NAMALWA (cell line): ENCODE measurements around the gene ARL9.

Source experiments
- DNase-seq: peaks from one replicate; pipeline ENCODE4 v3.0.0-alpha.2; 2015; ENCODE audit warnings: low spot score

Gene ARL9, protein sequence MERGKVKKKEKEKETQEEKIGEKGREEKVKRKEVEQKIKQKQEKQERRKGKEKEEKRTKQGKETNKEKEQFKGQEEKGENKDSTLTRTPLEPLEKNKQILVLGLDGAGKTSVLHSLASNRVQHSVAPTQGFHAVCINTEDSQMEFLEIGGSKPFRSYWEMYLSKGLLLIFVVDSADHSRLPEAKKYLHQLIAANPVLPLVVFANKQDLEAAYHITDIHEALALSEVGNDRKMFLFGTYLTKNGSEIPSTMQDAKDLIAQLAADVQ

GRCh38 chr4:56505269-56506130 lies at the start of gene ARL9:
Gene ARL9, plus strand, starts transcription at chr4:56505791. Its CDS starts 72 bp downstream, at chr4:56505863.
- DNase-seq: no peak

DNA sequence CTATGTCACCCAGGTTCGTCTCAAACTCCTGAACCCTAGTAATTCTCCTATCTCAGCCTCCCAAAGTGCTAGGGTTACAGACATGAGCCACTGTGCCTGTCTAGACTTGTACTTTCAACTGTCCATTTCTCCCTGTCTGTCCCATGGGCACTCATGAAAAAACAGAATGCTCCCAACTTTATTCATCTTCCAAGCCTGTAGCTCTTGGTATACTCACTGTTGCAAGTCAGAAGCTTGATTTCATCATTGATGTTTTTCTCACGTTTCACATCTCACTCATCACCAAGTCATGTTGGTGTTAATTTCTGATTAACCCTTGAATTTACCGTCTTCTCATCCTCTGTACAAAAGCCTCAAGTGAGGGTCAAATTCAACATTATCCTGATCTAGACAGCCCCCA lies 45.5 kb upstream of the ARL9 start:
- no peak for DNase-seq

DNA sequence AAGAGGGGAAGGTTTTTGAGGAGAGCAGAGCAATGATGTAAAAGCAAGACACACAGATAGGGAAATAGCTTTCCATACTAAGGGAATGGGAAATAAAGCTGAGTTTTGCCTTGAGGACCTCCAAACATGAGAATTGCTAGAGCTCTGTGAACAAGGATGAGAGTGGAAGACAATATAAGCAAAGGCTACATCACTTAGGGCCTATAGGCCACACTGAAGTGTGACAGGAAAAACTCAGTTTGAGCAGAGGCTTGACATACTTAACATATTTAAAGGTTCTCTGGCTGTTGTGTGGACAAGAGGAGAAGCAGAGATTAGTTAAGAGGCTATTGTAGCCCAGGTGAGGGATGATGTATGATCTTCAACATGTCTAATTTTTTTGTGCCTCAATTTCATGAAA lies 43.4 kb upstream of the ARL9 start:
- DNase-seq: no peak

- DNase-seq: peak; percentile 29
These were observed 41.9 kb upstream of the ARL9 start for GRCh38 chr4:56463711-56464110.

GRCh38 chr4:56464581-56464980 lies 41.0 kb upstream of the ARL9 start:
- DNase-seq: peak; percentile 38

DNA sequence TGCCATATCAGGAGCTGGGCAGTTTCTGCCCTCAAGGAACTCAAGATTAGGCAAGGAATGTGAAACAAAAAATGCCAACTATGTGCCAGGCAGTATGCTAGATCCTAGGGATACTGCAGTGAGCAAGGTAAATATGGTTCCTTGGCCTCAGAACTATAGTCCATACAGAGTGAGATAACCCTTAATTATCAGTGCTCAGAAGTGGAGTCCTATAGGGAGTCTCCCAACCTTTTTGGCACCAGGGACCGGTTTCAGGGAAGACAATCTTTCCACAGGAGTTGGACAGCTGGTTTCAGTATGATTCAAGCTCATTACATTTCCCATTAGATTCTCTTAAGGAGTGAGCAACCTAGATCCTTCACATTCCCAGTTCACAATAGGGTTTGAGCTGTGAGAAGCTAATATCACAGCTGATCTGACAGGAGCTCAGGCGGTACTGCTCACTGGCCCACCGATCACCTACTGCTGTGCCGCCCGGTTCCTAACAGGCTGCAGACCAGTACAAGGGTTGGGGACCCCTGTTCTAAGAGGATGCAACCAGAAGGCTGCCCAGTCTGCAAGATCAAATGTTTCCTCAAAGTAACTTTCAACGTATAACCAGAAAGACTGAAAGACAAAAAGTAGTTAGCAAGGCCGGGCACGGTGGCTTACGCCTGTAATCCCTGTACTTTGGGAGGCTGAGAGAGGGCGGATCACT lies 39.8 kb upstream of the ARL9 start:
- peak; percentile 19 for DNase-seq

GRCh38 chr4:56466296-56466761 lies 39.3 kb upstream of the ARL9 start:
- peak; percentile 59 for DNase-seq

DNA sequence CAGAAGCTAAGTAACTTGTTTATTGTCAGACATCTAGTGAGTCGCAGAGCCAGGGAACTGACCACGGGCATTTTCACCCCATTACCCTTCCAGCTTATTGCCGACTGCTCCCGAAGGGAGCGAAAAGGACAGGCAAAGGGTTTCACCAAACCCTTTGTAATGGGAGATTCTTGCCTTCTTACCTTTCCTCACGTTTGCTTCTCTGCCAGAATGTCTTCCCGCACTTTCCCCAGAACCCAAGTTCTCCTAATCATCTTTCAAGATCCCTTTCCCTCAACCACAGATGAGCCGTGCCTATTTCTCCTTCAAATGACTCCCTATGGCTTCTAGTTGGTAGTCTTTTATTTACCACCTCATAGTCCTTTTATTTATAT lies 38.7 kb upstream of the ARL9 start:
- DNase-seq: no peak

- DNase-seq: peak; percentile 95
These were observed 38.1 kb upstream of the ARL9 start, which contains the start of gene SRP72 for GRCh38 chr4:56467284-56468096. Gene SRP72, plus strand, starts transcription at chr4:56467617. Its CDS starts 19 bp downstream, at chr4:56467636.

- DNase-seq: no peak
These were observed 37.5 kb upstream of the ARL9 start for GRCh38 chr4:56468097-56468422.

GRCh38 chr4:56469489-56470210 lies 35.9 kb upstream of the ARL9 start:
- no peak for DNase-seq

GRCh38 chr4:56475917-56476316 lies 29.7 kb upstream of the ARL9 start:
- DNase-seq: no peak

- no peak for DNase-seq
These were observed 28.3 kb upstream of the ARL9 start for GRCh38 chr4:56477192-56477702.

DNA sequence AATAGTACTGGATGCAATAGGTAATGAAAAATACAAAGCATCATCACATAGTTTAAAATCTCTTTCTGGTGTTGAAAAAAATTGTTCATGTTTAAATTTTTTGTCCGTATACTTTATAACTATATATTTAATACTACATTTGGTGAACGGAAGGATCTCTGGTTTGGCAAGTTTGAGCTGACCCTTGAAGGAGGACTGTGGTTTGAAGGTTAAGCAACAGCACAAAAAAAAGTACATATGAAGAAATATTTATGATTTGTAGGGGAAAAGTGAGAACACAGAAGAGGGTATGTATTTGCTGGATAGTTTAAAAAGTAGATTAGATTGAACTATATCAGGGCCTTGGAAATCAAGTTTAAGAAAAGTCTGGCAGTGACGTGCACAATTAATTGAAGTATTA lies 24.9 kb upstream of the ARL9 start:
- no peak for DNase-seq

DNA sequence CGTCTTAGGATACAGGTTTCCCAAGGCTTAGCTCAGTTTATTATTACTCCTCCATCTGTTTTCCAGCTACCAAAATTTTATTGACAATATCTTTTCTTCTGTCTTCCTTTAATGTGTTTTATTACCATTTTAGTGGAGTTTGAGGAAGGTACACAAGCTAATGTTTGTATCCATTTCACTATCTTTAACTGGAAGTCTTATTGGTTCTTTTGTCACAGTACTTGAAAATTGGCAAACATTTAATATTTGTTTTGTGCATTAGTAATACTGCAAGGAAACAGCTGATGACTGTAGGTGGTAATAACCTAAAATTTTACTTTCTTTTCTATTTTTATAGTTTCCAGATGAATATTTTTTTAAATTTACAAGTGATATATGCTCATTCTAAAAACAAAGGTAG lies 9.3 kb upstream of the ARL9 start:
- no peak for DNase-seq

DNA sequence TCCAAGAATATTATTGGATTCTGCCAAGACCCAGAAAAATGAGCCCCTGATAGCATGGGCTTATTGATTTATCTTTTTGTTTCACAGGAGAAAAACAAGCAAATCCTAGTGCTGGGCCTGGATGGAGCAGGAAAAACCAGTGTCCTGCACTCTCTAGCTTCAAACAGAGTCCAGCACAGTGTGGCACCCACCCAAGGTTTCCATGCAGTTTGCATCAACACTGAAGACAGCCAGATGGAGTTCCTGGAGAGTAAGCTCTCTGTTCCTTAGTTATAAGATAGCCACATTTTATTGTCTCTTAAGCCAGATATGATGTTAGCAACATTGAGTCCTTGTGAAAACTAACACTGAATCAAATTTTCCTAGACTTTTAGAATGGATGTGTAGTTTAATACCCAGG lies 5.5 kb downstream of the ARL9 start:
- no peak for DNase-seq

DNA sequence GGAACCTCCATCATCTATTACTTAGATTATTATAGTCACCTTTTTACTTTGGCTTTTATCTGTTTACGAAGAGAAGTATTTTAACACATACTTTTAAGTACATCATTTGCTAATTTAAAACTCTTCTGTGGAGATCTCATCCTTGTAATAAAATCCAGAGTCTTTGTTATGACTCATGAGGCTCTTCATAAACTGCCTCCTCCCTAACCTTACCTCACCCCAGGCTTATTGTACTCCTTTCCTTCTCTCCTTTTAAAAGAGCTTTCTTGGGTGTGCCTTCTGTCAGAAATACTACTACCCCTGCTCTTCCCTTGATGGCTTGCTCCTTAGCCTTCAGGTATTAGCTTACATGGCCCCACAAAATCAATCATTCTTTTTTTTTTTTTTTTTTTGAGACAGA lies 6.6 kb downstream of the ARL9 start:
- DNase-seq: no peak

DNA sequence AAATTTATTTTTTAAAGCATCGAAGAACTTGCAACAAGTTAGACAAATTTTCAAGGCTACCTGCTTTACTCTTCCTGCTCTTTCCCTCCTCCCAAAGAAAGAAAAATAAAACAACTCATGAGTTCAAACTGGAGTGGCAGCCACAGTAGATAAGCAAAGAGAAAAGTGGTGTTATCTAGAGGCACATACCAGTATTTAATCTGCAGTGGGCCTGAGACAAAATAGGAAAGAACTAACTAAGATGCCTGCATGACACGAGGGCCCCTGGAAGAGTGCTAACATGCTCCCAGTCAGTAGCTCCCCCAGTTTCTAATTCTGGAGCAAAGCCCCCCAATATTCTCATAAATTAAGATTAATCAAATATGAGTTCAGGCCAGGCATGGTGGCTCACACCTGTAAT lies 7.9 kb downstream of the ARL9 start:
- no peak for DNase-seq

DNA sequence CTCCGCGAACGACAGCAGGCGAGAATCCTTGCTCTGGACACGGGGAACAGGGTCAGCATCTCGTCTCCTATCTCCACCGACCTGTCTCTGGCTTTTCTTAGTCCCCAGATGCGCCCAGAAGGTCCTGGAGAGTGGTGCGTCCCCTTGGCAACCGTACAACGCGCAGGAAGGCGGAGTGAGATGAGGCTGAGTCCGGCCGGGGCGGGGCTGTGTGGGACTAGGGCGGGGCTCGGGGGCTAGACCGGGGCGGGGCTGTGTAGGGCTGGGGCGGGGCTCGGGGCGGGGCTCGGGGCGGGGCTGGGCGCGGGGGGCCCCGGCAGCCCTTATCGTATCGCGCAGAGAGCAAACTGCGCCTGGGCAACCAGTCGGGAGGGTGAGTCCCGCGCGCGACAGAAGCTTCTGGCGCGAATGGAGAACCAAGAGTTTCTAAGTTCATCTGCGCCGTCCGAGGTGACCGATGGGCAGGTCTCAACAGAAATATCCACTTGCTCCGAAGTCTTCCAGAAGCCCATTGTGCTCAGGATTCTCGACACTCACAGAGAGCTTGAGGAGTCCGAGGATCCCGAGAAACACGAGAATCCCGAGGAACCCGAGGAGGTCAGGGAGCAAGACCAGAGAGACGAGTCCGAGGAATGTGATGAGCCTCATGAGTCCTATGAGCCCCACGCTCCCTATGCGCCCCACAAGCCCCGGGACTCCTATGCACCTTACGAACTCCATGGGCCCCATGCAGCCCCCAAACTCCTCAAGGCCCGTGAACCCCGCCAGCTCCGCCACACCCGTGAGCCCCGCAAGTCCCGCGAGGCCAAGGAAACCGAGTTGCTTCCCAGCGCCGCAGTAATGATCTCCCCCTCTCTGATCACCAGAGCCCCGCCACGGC lies 24.9 kb downstream of the ARL9 start:
- peak; percentile 84 for DNase-seq

- DNase-seq: peak; percentile 8
These were observed 25.7 kb downstream of the ARL9 start for GRCh38 chr4:56531149-56531770.
